H1 (cell line): ENCODE results near the gene UQCRQ. TPM values are rescaled to one million over a fixed set of nuclear protein-coding genes. Genes with fewer than 3 reads are reported as not detected.

ENCODE experiments used
- ATF3 ChIP-seq: IDR thresholded peaks from 2 replicates; pipeline ENCODE4 v1.6.1; 2011; ENCODE audit warnings: low read depth, mild to moderate bottlenecking, low read length; ENCODE audit not compliant: insufficient read depth
- BCL11A ChIP-seq, 2 experiments: IDR thresholded peaks; one replicate each; pipeline ENCODE4 v1.6.1; 2011; ENCODE audit warnings: low read depth in 2 of 2, low read length in 2 of 2, mild to moderate bottlenecking in 2 of 2
- CHD7 ChIP-seq: fragments of 300-600 bp; sonication (generic); IDR thresholded peaks from 2 replicates; pipeline ENCODE4 v1.7.1; 2012; ENCODE audit warnings: low read length, moderate library complexity, mild to moderate bottlenecking, inconsistent platforms; ENCODE audit not compliant: insufficient replicate concordance
- E2F6 ChIP-seq: IDR thresholded peaks from 2 replicates; pipeline ENCODE4 v1.6.1; 2012; ENCODE audit warnings: inconsistent platforms
- EP300 ChIP-seq, 2 experiments: IDR thresholded peaks; 1 replicate in 1 of 2; 2 replicates in 1 of 2; pipeline ENCODE4 v1.6.1; 2011 to 2012; ENCODE audit warnings: low read depth in 2 of 2, low read length in 2 of 2, mild to moderate bottlenecking in 2 of 2, borderline replicate concordance in 1 of 2, inconsistent platforms in 1 of 2, moderate library complexity in 1 of 2
- KDM4A ChIP-seq: IDR thresholded peaks from one replicate; pipeline ENCODE4 v1.7.1; 2012; ENCODE audit warnings: low read depth, mild to moderate bottlenecking, moderate library complexity, low read length, inconsistent platforms; ENCODE audit not compliant: severe bottlenecking
- KDM5A ChIP-seq: fragments of 200-600 bp; IDR thresholded peaks from 2 replicates; pipeline ENCODE4 v1.7.1; 2012; ENCODE audit warnings: mild to moderate bottlenecking, low read length, inconsistent platforms, mixed read lengths
- MAFK ChIP-seq: IDR thresholded peaks from 2 replicates; pipeline ENCODE4 v1.6.1; 2012; ENCODE audit warnings: low read depth, mild to moderate bottlenecking, improper control_type of control experiment, low read length
- RXRA ChIP-seq: IDR thresholded peaks from 2 replicates; pipeline ENCODE4 v1.6.1; 2011; ENCODE audit warnings: low read depth, mild to moderate bottlenecking, low read length, moderate library complexity; ENCODE audit not compliant: insufficient read depth
- polyA plus RNA-seq, 7 experiments: library from polyadenylated mRNA; depleted of rRNA in 3 of 7; stranded (reverse) in 5 of 7; unstranded in 2 of 7; fragments of >200 nt in 5 of 7; fragments of 200-250 nt in 2 of 7; gene quantifications; 1 replicate in 5 of 7; 2 replicates in 1 of 7; 4 replicates in 1 of 7; pipeline versions ENCODE4 v1.2.1 to v1.2.3, GENCODE V29; 2011 to 2013; ENCODE audit warnings: missing spikeins in 2 of 7, mixed read lengths in 2 of 7
- total RNA-seq: library from RNA; stranded (reverse); fragmentation: NEBNext Ultra II Directional; extraction: Animal tissue kit (Norgen Biotek cat#: 25700); gene quantifications from 2 replicates; pipeline ENCODE4 v1.2.1, GENCODE V29; 2021

The UQCRQ gene
- total and polyA plus RNA-seq, 2 of the 8 experiments (the other 6 are each of a cell fraction or from before 2014, with no cell fraction given) = 177 to 293 TPM

- no peak for TF ChIP-seq CHD7
- TF ChIP-seq ATF3 = no peak
- no peak for TF ChIP-seq BCL11A (IDR thresholded peaks at IDR 0.05; ENCODE audit: low read depth in 2 of 2, low read length in 2 of 2)
- no peak for TF ChIP-seq KDM5A
- TF ChIP-seq MAFK = no peak
- no peak for TF ChIP-seq EP300 (IDR thresholded peaks at IDR 0.05; ENCODE audit: borderline replicate concordance in 1 of 2, low read depth in 2 of 2, low read length in 2 of 2)
- no peak for TF ChIP-seq KDM4A
- no peak for TF ChIP-seq RXRA
- TF ChIP-seq E2F6 = no peak
Measured at GRCh38 chr5:132870801-132871200, 4.4 kb downstream of the UQCRQ start (continued).
